Subcutaneous abdominal adipose tissue (tissue), 5 donors: ENCODE results near the gene DDX25.

Experiments
- H3K27ac ChIP-seq: one replicate; pipeline ENCODE4 v1.7.0; 2013; ENCODE audit warnings: low read depth, mild to moderate bottlenecking, inconsistent platforms, low read length, moderate library complexity
- H3K27me3 ChIP-seq, 5 donors: one replicate each; pipeline ENCODE4 v1.7.0; 2013; ENCODE audit warnings: low read length in 5 of 5, inconsistent platforms in 1 of 5; ENCODE audit not compliant: control insufficient read depth in 5 of 5, insufficient read depth in 4 of 5
- H3K36me3 ChIP-seq, 5 donors: one replicate each; pipeline ENCODE4 v1.7.0; 2013; ENCODE audit warnings: low read length in 5 of 5; ENCODE audit not compliant: control insufficient read depth in 5 of 5, insufficient read depth in 5 of 5
- H3K4me1 ChIP-seq, 5 donors: one replicate each; pipeline ENCODE4 v1.7.0; 2013; ENCODE audit warnings: low read length in 5 of 5, mild to moderate bottlenecking in 3 of 5, moderate library complexity in 1 of 5; ENCODE audit not compliant: control insufficient read depth in 5 of 5, insufficient read depth in 5 of 5
- H3K4me3 ChIP-seq, 5 donors: one replicate each; pipeline ENCODE4 v1.7.0; 2013; ENCODE audit warnings: low read length in 5 of 5, low read depth in 1 of 5
- H3K9ac ChIP-seq, 5 donors: one replicate each; pipeline ENCODE4 v1.7.0; 2013; ENCODE audit warnings: low read length in 5 of 5, mild to moderate bottlenecking in 4 of 5, moderate library complexity in 3 of 5
- H3K9me3 ChIP-seq, 5 donors: one replicate each; pipeline ENCODE4 v1.7.0; 2013; ENCODE audit warnings: low read length in 5 of 5; ENCODE audit not compliant: control insufficient read depth in 5 of 5
- donor health status: healthy.
- donor health status: healthy.
- donor health status: healthy.
- donor health status: healthy.
- donor health status: healthy.

Gene DDX25

GRCh38 chr11:125949271-125950177 is 45.2 kb downstream of the DDX25 start:
- Histone ChIP-seq H3K4me1 (peaks cover 9 to 21% (median 21%) of the 10 kb centered on the region in 5 donors), H3K27ac (no peak overlapping the region)

GRCh38 chr11:125950178-125950490 is 45.8 kb downstream of the DDX25 start:
- Histone ChIP-seq H3K27ac (no peak overlapping the region), H3K36me3 (no peaks in the 10 kb centered on the region), H3K9ac (no peak overlapping the region)

More at GRCh38 chr11:125949271-125950177, 45.2 kb downstream of the DDX25 start:
- Histone ChIP-seq H3K4me3 (no peak overlapping the region), H3K36me3 (no peaks in the 10 kb centered on the region), H3K9ac (no peak overlapping the region), H3K27me3 (peaks cover 0 to 16% (median 3%) of the 10 kb centered on the region in 5 donors), H3K9me3 (no peaks in the 10 kb centered on the region)

GRCh38 chr11:125950696-125951651 is 46.7 kb downstream of the DDX25 start:
- H3K9me3 ChIP-seq, result no peaks in the 10 kb centered on the region
- H3K27me3 ChIP-seq, result peaks cover 0 to 16% (median 3%) of the 10 kb centered on the region in 5 donors
- peaks cover 0 to 2% (median 0%) of the 10 kb centered on the region in 5 donors for H3K36me3 ChIP-seq
- peak overlapping the region in 1 of 5 donors; percentile 52 for H3K9ac ChIP-seq
- peaks cover 9 to 22% (median 21%) of the 10 kb centered on the region in 5 donors for H3K4me1 ChIP-seq
- H3K4me3 ChIP-seq, result peak overlapping the region in 2 of 5 donors; percentile 17 to 42
- H3K27ac ChIP-seq, result no peak overlapping the region

More at GRCh38 chr11:125950178-125950490, 45.8 kb downstream of the DDX25 start:
- H3K27me3 ChIP-seq, result peaks cover 0 to 16% (median 3%) of the 10 kb centered on the region in 5 donors
- H3K4me1 ChIP-seq, result peaks cover 9 to 21% (median 21%) of the 10 kb centered on the region in 5 donors
- no peak overlapping the region for H3K4me3 ChIP-seq
- H3K9me3 ChIP-seq, result no peaks in the 10 kb centered on the region

GRCh38 chr11:125951731-125952130 is 47.4 kb downstream of the DDX25 start:
- no peaks in the 10 kb centered on the region for H3K9me3 ChIP-seq
- peaks cover 9 to 29% (median 21%) of the 10 kb centered on the region in 5 donors for H3K4me1 ChIP-seq
- H3K27me3 ChIP-seq, result peaks cover 0 to 16% (median 3%) of the 10 kb centered on the region in 5 donors
- no peak overlapping the region for H3K27ac ChIP-seq
- peaks cover 0 to 7% (median 4%) of the 10 kb centered on the region in 5 donors for H3K36me3 ChIP-seq
- peak overlapping the region in 2 of 5 donors; percentile 17 to 20 for H3K4me3 ChIP-seq
- peak overlapping the region in 1 of 5 donors; percentile 52 for H3K9ac ChIP-seq

GRCh38 chr11:125952559-125952958 is 48.3 kb downstream of the DDX25 start:
- no peak overlapping the region for H3K9ac ChIP-seq
- H3K27me3 ChIP-seq, result peaks cover 0 to 16% (median 3%) of the 10 kb centered on the region in 5 donors
- H3K27ac ChIP-seq, result no peak overlapping the region
- no peak overlapping the region for H3K4me3 ChIP-seq
- H3K4me1 ChIP-seq, result peaks cover 9 to 29% (median 21%) of the 10 kb centered on the region in 5 donors
- H3K9me3 ChIP-seq, result no peaks in the 10 kb centered on the region
- peaks cover 0 to 7% (median 4%) of the 10 kb centered on the region in 5 donors for H3K36me3 ChIP-seq

GRCh38 chr11:125952973-125953372 is 48.7 kb downstream of the DDX25 start:
- Histone ChIP-seq H3K9me3 (no peaks in the 10 kb centered on the region), H3K4me1 (peaks cover 9 to 29% (median 21%) of the 10 kb centered on the region in 5 donors), H3K27me3 (peaks cover 0 to 16% (median 3%) of the 10 kb centered on the region in 5 donors), H3K9ac (no peak overlapping the region), H3K4me3 (no peak overlapping the region), H3K36me3 (peaks cover 0 to 8% (median 4%) of the 10 kb centered on the region in 5 donors), H3K27ac (no peak overlapping the region)

GRCh38 chr11:125953401-125953935 is 49.2 kb downstream of the DDX25 start:
- Histone ChIP-seq H3K36me3 (peaks cover 0 to 11% (median 4%) of the 10 kb centered on the region in 5 donors), H3K27me3 (peaks cover 0 to 16% (median 3%) of the 10 kb centered on the region in 5 donors), H3K9me3 (no peaks in the 10 kb centered on the region), H3K4me1 (peaks cover 9 to 29% (median 21%) of the 10 kb centered on the region in 5 donors), H3K4me3 (no peak overlapping the region), H3K27ac (no peak overlapping the region), H3K9ac (no peak overlapping the region)

- Histone ChIP-seq H3K4me1 (peaks cover 9 to 29% (median 21%) of the 10 kb centered on the region in 5 donors), H3K27ac (no peak overlapping the region), H3K27me3 (peaks cover 0 to 16% (median 3%) of the 10 kb centered on the region in 5 donors), H3K36me3 (peaks cover 0 to 16% (median 4%) of the 10 kb centered on the region in 5 donors), H3K9ac (no peak overlapping the region), H3K9me3 (no peaks in the 10 kb centered on the region), H3K4me3 (no peak overlapping the region)
Observed at GRCh38 chr11:125954123-125954944, 50.0 kb downstream of the DDX25 start.
